Measurements from ENCODE around the gene FADS3.

Gene FADS3

DNA sequence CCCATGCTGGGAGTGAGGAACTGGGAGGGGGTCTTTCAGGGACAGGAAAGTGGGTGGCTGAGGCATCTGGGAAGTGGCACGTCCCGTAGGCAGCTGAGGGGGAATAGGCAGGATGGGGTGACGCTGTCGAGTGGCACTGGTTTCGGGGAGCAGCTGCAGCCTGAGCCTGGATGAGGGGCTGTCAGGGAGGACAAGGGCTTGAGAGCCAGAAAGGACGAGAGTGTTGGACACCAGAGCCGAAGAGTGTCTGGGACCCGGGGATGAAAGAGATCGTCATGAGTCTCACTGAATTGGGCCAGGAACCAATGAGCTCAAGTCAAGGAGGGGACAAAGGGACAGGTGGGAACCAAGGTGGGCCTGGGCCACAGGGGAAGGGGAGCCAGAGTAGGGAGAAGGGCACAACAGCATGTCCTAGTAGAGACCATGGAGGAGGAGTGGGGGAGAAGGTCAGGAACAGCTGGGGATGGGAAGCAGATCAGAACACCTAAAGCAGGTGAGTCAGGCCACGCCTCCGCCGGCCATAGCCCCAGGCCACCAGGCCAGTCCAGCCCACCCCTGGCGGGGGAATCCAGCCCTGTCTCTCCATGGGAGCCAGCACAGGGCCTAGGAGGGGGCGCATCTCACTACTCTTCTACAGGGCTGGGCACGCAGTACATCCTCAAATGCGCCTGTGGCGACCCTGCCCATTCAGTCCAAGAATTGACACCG lies 21.8 kb upstream of the FADS3 start:
- no peak for DNase-seq

DNA sequence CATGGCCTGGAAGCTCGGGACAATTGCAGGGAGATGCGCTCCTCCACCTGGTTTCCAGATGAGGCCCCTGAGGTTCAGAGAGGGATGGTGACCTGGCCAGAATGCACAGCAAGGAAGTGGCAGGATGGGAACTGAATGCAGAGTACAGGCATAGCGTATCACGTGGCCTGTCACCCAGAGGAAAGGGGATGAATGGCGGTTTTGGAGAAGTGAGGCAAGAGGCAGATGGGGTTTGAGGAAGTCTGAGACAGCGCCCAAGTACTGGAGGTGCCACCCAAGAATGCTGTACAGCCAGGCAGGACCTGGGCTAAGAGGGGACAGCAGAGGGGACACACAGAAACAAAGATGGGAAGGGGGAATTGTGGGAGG lies 21.2 kb upstream of the FADS3 start:
- peak; percentile 93 for DNase-seq

GRCh38 chr11:61911701-61912529 lies 20.6 kb upstream of the FADS3 start:
- DNase-seq: peak; percentile 30

DNA sequence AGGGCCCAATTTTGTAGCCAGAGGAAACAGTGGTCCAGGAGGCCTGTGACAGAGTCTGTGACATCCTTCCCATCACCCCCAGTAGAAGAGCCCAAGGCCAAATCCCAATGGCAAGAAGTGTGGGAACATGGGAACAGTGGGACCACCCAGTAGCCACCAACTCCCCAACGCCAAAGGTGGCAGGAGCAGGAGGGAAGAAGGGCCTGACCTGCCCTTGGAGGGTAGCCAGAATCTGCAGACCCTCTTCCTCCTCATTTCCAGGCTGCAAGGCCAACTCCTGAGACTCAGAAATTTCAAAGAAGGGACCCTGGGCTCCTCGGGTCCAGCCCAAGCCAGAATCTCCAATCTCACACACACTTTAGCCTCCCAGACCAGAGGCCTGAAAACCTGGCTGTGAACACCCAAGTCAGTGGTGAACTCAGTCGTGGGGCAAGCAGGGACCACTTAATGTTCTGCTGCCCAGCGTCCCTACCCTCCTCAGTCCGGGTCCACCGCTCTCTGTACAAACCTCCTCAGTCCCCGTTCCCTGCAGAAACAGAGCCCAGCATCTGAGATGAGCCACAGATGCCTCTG lies 19.9 kb upstream of the FADS3 start:
- DNase-seq: no peak

DNA sequence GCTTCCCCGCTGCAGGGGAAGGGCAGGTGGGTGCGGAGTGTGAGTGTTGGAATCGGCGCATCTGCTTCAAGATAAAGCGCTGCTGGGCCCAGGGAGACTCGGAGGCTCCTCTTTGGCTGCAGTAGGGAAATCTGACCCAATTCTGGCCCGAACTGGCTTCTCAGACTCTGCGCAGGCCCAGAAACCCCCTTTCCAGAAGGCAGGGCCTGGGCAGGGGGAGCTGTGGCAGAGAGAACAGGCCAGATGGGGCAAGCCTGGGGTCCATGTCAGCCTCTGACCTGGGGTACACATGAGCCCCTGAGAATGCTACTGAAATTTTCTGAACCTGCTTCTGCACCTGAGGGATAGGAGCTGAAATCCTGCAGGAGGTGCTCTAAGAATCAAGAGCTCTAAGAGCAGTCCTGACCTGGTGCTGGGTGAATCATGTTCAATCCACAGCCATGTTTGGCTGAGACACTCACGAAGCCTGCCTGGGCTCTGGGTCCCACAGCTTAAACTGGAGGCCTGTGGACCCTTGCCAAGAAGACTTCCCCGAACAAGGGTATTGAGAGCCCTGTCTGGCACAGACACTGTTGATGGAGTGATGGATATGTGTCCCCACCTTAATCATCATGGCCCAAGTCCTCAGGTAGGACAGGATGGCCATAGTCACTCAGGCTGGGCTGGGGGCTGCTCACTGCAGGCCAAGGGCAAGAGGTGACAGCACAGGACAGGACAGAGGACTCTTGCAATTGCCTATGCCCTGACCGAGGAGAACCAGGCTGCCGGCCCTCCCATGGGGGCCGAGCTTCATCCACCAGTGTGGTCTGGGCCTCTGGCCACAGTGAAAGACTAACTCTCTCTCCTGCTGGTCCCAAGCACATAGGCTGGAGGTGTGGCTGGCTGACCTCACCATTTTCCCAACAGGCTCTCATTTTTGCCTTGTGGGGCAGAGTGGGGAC lies 19.1 kb upstream of the FADS3 start:
- DNase-seq: no peak

- no peak for DNase-seq
Observed at GRCh38 chr11:61908730-61909316, 17.5 kb upstream of the FADS3 start.

DNA sequence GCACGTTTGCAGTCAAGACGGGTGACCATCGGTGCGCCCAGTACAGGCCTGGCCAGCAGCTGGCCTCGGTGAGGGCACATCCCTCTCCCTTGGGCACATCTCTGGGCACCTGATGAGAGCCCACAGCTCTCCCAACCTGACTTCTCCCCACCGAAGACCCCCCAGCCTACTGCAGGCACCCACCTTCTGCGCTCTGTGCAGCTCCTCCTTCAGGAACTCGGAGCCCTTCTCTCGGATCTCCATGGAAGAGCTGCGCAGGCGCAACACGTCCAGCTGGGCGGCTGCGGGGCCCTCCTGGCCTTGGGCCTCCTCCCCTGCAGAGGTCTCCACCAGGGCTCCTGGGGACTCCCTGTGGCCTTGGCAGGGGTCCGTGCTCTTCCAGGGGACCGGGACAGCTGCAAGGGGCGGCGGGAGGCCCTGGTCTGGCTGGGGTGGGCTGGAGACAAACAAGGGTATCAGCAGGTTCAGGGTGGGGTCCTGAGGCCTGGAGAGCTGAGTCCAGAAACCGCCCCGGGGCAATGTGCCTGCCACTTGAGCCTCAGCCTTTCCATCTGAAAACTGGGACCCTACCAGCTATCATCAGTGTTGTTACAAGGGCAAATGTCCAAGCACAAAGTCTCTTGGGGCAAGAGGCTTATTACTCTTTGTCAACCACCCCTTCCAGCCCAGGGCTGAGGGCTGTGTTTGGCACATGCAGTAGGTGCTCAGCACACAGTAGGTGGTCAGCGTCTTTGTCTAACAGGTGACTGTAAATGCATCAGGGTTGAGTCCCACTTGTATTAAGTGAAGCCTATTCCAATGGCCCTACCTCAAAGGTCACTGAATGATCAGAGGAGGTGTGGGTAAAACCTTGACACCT lies 16.8 kb upstream of the FADS3 start:
- DNase-seq: no peak

GRCh38 chr11:61907282-61907681 lies 15.9 kb upstream of the FADS3 start:
- DNase-seq: no peak

DNA sequence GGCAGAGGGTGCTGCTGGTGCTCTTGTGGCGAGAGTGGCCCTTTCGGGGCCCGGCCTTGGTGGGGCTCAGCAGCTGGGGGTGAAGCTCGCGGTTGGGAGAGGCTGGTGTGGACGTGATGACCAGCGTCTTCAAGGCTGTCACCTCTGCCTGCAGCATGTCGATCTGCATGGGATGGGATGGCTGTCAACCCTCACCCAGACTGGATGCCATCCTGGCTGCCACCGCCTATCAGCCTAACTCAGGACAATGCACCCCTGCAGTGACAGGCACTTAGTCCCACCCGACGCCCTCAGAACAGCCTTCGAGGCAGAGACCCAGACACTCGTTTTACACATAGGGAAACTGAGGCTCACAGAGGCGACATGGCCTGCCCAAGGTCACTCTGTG lies 15.2 kb upstream of the FADS3 start:
- DNase-seq: no peak

GRCh38 chr11:61905801-61906521 lies 14.6 kb upstream of the FADS3 start:
- no peak for DNase-seq

DNA sequence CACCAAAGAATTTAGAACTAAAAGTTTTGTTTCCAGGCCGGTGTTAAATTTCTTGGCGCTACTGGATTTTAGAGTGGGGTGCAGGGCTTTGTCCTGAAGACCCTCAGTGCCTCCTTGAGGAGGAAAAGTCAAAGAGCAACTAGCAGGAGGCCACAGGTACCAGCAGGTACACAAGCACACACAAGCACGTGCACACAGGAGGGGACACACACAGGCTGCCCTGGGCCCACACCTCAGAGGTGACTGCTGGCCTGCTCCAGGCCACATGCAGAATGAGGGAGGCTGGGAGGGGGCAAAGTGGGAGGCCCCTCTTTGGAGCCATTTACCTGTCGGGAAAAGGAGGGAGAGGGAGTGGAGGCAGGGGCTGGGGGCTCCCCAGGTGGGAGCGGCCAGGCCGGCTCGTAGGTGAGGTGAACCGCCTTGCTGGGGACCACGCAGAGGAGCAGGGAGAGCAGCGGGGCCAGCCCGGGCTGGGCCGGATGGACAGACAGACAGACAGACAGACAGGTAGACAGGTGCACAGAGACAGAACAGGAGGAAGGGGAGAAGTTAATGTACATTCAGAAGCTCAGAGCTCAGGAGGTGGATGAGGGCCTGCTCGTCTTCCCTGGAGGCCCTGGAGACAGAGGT lies 13.8 kb upstream of the FADS3 start:
- no peak for DNase-seq

DNA sequence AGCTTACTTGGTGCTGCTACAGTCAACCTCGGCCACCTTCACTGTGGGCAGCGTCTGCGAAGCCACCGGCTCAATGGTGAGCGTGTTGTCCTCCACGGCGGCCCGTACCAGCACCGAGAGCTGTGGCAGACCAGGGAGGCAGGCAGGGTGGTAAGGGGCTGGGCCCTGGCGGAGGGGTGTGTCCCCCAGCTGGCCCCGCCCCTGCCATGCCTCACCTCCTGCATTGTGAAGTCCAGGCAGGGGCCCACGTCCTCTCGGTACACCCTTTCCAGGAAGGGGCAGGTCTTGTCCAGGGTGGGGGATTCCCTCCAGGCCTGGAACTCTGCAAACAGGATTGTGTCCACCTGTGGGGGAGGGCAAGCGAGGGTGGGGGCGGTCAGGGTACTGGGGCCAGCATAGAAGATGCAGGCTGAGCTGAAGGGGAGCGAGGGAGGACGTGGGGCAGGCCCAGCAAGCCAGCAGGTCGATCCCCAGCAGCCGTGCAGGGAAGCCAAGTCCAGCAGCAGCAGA lies 13.2 kb upstream of the FADS3 start:
- no peak for DNase-seq

DNA sequence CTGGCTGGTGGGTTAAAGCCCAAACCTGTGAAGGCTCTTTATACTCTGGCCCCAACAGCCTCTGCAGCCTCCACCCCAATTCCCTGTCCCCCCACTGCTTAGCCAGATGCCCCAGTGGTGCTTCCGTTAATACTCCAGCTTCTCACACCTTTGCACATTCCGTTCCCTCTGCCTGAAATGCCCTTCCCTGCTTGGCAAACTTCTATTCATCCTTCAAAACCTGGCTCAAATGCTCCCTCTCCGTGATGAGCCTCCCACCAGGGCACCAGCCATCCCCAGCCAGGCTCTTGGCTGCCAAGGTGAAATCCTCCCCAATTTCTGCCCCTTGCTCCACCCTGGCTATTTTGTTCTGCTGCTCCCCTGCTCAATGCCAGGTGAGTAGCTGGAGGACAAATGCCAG lies 12.5 kb upstream of the FADS3 start:
- no peak for DNase-seq

GRCh38 chr11:61902313-61902712 lies 11.0 kb upstream of the FADS3 start:
- no peak for DNase-seq

- no peak for DNase-seq
Observed at GRCh38 chr11:61901397-61901796, 10.1 kb upstream of the FADS3 start.

DNA sequence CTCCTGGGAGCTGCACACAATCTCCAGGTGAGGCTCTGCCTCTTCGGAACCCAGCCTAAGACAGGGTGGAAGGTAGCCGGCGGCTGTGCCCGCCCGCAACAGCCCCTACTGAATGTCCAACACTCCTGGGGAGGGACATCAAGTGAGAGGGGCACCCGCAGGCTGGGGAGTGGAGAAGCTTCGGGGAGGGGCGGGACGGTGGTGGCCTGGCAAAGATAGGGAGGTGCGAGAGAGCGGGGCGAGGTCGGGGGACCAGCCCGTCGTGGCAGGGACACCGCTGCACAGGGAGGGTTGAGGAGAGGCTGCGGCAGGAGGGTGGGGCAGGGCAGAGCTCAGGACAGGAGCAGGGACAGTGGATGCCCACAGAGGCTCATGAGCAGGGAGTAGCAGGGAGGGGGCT lies 8.9 kb upstream of the FADS3 start:
- no peak for DNase-seq

GRCh38 chr11:61899146-61899841 lies 7.9 kb upstream of the FADS3 start:
- DNase-seq: peak; percentile 76

GRCh38 chr11:61898247-61898582 lies 6.9 kb upstream of the FADS3 start:
- DNase-seq: no peak

DNA sequence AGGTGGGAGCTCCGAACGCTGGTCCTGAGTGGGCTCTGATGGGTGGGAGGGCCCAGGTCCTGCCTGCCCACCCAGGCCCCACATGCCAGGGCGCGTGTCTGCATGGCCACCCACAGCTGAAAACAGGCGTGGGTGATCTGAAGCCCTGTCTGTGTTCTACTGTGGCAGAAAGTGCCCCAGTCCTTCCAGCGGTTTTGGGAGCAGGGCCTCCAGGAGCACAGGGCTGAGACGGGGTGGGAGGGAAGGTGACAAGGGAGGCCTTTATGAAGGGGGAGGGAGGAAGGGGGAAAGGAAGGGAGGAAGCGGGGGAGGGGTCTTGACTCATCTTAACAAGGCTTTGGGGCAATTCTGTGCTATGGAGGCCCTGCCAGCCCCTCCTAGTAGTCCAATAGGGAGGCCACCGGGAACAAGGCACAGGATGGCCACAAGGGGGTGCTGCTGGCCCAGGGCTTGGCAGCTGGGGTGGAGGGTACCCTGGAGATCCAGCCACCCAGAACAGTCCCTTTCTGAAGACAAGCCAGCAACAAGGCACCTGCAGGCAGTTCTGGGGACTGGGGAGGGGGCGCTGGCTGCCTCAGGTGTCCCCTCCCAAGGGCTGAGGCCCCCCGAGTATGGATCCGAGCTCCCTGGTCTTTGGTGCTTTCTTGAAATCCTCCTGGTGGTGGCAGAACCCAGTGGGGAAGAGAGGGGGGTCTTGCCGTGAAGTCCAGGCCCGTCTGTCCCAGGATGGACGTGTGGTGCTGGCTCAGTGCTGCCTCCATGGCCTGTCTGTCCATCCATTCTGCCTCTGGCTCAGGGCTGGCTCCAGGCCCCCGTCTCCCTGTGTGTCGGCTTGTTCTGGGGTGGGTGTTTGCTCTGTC lies 6.3 kb upstream of the FADS3 start:
- peak; percentile 46 for DNase-seq

Measured in MV-4-11 (cell line).